A549 treated with ZK216348 at 1 μM for 4 hours (cell line): ENCODE results near the gene MAGI2. TPM values are rescaled to one million over a fixed set of nuclear protein-coding genes. Genes with fewer than 3 reads are reported as not detected.

Experiments
- total RNA-seq: library from RNA; stranded (reverse); fragments of 200-300 nt; extraction: Qiagen RNA extraction; gene quantifications from 5 replicates; pipeline ENCODE4 v1.2.3, GENCODE V29; 2022; ENCODE audit warnings: low read depth

The MAGI2 gene
- total RNA-seq = 0.31 to 0.60 TPM (median 0.48 TPM) in 5 replicates

DNA sequence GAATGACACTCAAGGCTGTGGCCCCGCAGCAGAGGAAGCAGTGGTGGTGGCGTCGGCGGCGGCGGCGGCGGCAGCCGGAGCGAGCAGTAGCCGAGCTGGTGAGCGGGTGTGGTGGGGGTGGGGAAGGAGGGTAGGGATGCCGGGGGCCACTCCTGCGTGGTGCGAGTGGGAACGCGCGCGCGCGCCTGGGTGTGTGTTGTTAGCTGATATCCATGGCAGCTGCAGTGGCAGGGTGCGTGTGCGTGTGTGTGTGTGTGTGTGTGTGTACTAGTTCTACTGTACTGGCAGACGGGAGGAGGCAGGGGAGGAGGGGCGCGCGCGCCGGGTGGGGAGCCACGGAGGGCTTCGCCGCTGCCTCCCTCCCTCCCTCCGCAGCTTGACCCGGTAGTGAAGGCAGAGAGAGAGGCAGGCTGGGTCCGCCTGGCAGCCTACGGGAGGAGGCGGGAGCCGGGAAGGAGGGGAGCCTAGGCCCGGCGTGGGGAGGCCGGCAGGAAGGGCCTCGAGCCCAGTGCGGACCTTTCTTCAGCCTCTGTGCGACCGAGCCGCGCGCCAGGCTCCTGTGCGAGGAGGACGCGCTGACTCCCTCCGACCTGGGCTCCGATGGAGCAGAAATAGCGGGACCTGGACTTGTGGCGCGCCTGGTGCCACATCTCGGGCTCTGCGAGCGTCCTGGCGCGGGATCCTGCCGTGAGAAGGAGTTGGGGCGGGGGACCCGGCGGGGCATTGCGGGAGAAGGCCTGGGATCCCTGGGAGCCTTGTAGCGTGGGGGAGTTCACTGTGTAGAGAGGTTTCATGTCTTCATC lies at the start of gene MAGI2:
MAGI2 (minus strand) TSS at position 110 of the 803 bp plus-strand sequence. CDS start 347 bp downstream, outside the sequence.

